WTC11 (cell line): ENCODE data around the gene HTR6. TPM values are rescaled to one million over a fixed set of nuclear protein-coding genes. Genes with fewer than 3 reads are reported as not detected.
A peak's percentile ranks its signal among the peaks of the same experiment; 100 is the strongest.

Source experiments
- ATAC-seq: fragments of 200-7000 bp; cut with Tn5 transposase; 2 replicates; pipeline ENCODE4 v1.10.0; 2021; ENCODE audit warnings: mild to moderate bottlenecking, moderate library complexity
- CTCF ChIA-PET: fragments of 300-600 bp; sonication (Branson Sonifier 250); formaldehyde crosslinking; loops from one replicate; lab custom pipeline; 2021; ENCODE audit warnings: antibody characterized with exemption; lab: Charles Lee
- POLR2A ChIA-PET: fragments of 350-600 bp; sonication (Branson Sonifier 250); formaldehyde crosslinking; loops from one replicate; lab custom pipeline; 2021; ENCODE audit warnings: antibody characterized with exemption; lab: Charles Lee
- DNase-seq: peaks from one replicate; pipeline ENCODE4 v3.0.0; 2021; ENCODE audit warnings: low spot score
- H3K27ac Mint-ChIP-seq: 2 replicates; pipeline ENCODE4 v1.8.0; 2021; ENCODE audit warnings: mixed read lengths
- H3K27me3 Mint-ChIP-seq: 2 replicates; pipeline ENCODE4 v1.8.0; 2021; ENCODE audit warnings: low read depth, mild to moderate bottlenecking, moderate library complexity, mixed read lengths
- H3K36me3 Mint-ChIP-seq: 2 replicates; pipeline ENCODE4 v1.8.0; 2021; ENCODE audit warnings: mixed read lengths
- H3K4me1 Mint-ChIP-seq: 2 replicates; pipeline ENCODE4 v1.8.0; 2022; ENCODE audit warnings: mixed read lengths
- H3K4me3 Mint-ChIP-seq: 2 replicates; pipeline ENCODE4 v1.8.0; 2021; ENCODE audit warnings: mild to moderate bottlenecking, moderate library complexity, mixed read lengths
- H3K9me3 Mint-ChIP-seq: 2 replicates; pipeline ENCODE4 v1.8.0; 2021; ENCODE audit warnings: mixed read lengths
- ELF4 ChIP-seq: sonication (generic); formaldehyde crosslinking; IDR thresholded peaks from 2 replicates; pipeline ENCODE4 v1.8.1; 2022; ENCODE audit warnings: low read depth, mild to moderate bottlenecking, moderate library complexity, missing genetic modification reagents
- ETV6 ChIP-seq: sonication (generic); formaldehyde crosslinking; IDR thresholded peaks from 2 replicates; pipeline ENCODE4 v1.8.1; 2022; ENCODE audit warnings: mild to moderate bottlenecking, missing genetic modification reagents
- FOXK1 ChIP-seq: sonication (generic); formaldehyde crosslinking; IDR thresholded peaks from 2 replicates; pipeline ENCODE4 v1.8.0; 2022; ENCODE audit warnings: mild to moderate bottlenecking, moderate library complexity, missing genetic modification reagents
- GTF2I ChIP-seq: fragments of 250-450 bp; sonication (Bioruptor Pico); conservative IDR thresholded peaks from 2 replicates; pipeline ENCODE4 v1.4.0; 2021; ENCODE audit warnings: mild to moderate bottlenecking
- NFE2L1 ChIP-seq: sonication (generic); formaldehyde crosslinking; IDR thresholded peaks from 2 replicates; pipeline ENCODE4 v1.8.1; 2023; ENCODE audit warnings: missing genetic modification reagents
- NR1H2 ChIP-seq: sonication (generic); formaldehyde crosslinking; IDR thresholded peaks from 2 replicates; pipeline ENCODE4 v1.9.0; 2021; ENCODE audit warnings: mild to moderate bottlenecking, moderate library complexity, missing genetic modification reagents
- RELA ChIP-seq: sonication (generic); formaldehyde crosslinking; IDR thresholded peaks from 2 replicates; pipeline ENCODE4 v1.8.1; 2022; ENCODE audit warnings: missing genetic modification reagents, mild to moderate bottlenecking, borderline replicate concordance
- RORB ChIP-seq: fragments of 250-450 bp; sonication (Bioruptor Pico); IDR thresholded peaks from 2 replicates; pipeline ENCODE4 v1.9.0; 2021; ENCODE audit warnings: mild to moderate bottlenecking
- TCF7 ChIP-seq: sonication (generic); formaldehyde crosslinking; IDR thresholded peaks from 2 replicates; pipeline ENCODE4 v1.8.0; 2022; ENCODE audit warnings: mild to moderate bottlenecking, low read depth, missing genetic modification reagents, moderate library complexity
- ZNF396 ChIP-seq: fragments of 250-450 bp; sonication (Bioruptor Pico); IDR thresholded peaks from 2 replicates; pipeline ENCODE4 v1.8.0; 2021; ENCODE audit warnings: mild to moderate bottlenecking, moderate library complexity, borderline replicate concordance
- total RNA-seq: library from RNA; stranded (reverse); gene quantifications from 3 replicates; pipeline ENCODE4 v1.2.3, GENCODE V29; 2021
- TF ChIP-seq, protein P1 (sequence below): sonication (generic); formaldehyde crosslinking; IDR thresholded peaks from 2 replicates; pipeline ENCODE4 v1.8.1; 2023; ENCODE audit warnings: mild to moderate bottlenecking, missing genetic modification reagents, moderate library complexity
- TF ChIP-seq, protein P2 (sequence below): sonication (generic); formaldehyde crosslinking; IDR thresholded peaks from 2 replicates; pipeline ENCODE4 v1.8.0; 2023; ENCODE audit warnings: mild to moderate bottlenecking, missing genetic modification reagents
- TF ChIP-seq, protein P3 (sequence below): sonication (generic); formaldehyde crosslinking; IDR thresholded peaks from 2 replicates; pipeline ENCODE4 v1.8.1; 2022; ENCODE audit warnings: missing genetic modification reagents, borderline replicate concordance
- TF ChIP-seq, protein P4 (sequence below): sonication (generic); formaldehyde crosslinking; IDR thresholded peaks from 2 replicates; pipeline ENCODE4 v1.8.1; 2022; ENCODE audit warnings: mild to moderate bottlenecking, missing genetic modification reagents, moderate library complexity, borderline replicate concordance
- TF ChIP-seq, protein P5 (sequence below): sonication (generic); formaldehyde crosslinking; IDR thresholded peaks from 2 replicates; pipeline ENCODE4 v1.8.1; 2023; ENCODE audit warnings: mild to moderate bottlenecking, missing genetic modification reagents

The HTR6 gene
- total RNA-seq, 1 experiment from 2014 or later: 0.90 TPM

DNA sequence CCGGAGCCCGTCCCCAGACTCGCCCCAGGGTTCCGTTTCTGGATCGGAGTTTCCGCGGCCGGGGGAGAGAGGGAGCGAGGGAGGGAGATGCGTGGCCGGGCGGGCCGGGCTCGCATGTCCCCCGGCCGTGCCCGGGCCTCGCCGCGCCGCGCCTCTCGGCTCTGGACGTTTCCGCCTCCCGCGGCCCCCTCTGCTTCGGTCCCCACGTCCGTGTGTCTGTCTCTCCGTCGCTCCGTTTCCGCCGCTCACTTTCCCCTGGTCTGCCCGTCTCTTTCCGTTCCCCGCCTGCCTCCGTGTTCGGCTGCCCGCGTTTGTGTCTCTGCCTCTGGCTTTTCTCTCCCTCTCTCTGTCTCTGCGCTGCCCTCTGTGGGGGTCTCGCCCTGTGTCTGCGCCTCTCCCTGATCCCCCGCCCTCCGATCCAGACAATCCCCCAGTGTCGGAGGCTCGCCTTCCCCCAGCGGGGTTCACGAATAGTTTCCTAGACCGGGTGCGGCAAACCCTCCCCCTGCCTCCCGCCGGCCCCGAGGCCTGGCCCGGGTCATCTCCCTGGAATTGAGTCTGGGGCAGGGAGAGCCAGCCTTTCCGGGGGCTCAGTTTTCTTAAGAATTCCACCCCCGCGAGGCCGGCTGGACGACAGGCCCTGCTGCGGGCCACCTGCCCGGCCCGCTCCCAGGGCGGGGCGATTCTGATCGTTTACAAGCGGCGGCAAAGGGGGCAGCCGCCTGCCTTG, 19.8 kb upstream of the HTR6 start:
- ChIA-PET CTCF (interaction anchor here (0.8 to 4.0 kb wide), 7 partner anchors 9 to 300 kb away, joined by 3 to 15 read pairs (median 6); no protein-coding TSS in a partner anchor), POLR2A (no interaction called here)
- ATAC-seq: peak; percentile 2
- peak; percentile 51 for DNase-seq
- TF ChIP-seq, protein P1, sequence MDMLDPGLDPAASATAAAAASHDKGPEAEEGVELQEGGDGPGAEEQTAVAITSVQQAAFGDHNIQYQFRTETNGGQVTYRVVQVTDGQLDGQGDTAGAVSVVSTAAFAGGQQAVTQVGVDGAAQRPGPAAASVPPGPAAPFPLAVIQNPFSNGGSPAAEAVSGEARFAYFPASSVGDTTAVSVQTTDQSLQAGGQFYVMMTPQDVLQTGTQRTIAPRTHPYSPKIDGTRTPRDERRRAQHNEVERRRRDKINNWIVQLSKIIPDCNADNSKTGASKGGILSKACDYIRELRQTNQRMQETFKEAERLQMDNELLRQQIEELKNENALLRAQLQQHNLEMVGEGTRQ (CRISPR knock-in tag): no peak
- TF ChIP-seq, protein P2, sequence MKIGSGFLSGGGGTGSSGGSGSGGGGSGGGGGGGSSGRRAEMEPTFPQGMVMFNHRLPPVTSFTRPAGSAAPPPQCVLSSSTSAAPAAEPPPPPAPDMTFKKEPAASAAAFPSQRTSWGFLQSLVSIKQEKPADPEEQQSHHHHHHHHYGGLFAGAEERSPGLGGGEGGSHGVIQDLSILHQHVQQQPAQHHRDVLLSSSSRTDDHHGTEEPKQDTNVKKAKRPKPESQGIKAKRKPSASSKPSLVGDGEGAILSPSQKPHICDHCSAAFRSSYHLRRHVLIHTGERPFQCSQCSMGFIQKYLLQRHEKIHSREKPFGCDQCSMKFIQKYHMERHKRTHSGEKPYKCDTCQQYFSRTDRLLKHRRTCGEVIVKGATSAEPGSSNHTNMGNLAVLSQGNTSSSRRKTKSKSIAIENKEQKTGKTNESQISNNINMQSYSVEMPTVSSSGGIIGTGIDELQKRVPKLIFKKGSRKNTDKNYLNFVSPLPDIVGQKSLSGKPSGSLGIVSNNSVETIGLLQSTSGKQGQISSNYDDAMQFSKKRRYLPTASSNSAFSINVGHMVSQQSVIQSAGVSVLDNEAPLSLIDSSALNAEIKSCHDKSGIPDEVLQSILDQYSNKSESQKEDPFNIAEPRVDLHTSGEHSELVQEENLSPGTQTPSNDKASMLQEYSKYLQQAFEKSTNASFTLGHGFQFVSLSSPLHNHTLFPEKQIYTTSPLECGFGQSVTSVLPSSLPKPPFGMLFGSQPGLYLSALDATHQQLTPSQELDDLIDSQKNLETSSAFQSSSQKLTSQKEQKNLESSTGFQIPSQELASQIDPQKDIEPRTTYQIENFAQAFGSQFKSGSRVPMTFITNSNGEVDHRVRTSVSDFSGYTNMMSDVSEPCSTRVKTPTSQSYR (CRISPR knock-in tag): no peak
- TF ChIP-seq RELA (CRISPR knock-in tag) (no peak), ETV6 (CRISPR knock-in tag) (no peak), NFE2L1 (CRISPR knock-in tag) (no peak), ZNF396 (CRISPR knock-in tag) (no peak)
- TF ChIP-seq, protein P3, sequence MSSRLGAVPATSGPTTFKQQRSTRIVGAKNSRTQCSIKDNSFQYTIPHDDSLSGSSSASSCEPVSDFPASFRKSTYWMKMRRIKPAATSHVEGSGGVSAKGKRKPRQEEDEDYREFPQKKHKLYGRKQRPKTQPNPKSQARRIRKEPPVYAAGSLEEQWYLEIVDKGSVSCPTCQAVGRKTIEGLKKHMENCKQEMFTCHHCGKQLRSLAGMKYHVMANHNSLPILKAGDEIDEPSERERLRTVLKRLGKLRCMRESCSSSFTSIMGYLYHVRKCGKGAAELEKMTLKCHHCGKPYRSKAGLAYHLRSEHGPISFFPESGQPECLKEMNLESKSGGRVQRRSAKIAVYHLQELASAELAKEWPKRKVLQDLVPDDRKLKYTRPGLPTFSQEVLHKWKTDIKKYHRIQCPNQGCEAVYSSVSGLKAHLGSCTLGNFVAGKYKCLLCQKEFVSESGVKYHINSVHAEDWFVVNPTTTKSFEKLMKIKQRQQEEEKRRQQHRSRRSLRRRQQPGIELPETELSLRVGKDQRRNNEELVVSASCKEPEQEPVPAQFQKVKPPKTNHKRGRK (CRISPR knock-in tag): no peak
- H3K27ac Mint-ChIP-seq: no peak overlapping the region
- peaks cover 56% of the 10 kb centered on the region for H3K27me3 Mint-ChIP-seq
- H3K4me1 Mint-ChIP-seq: peaks cover 21% of the 10 kb centered on the region
- H3K9me3 Mint-ChIP-seq: no peaks in the 10 kb centered on the region
- H3K4me3 Mint-ChIP-seq: peak overlapping the region; percentile 94
- H3K36me3 Mint-ChIP-seq: no peaks in the 10 kb centered on the region

DNA sequence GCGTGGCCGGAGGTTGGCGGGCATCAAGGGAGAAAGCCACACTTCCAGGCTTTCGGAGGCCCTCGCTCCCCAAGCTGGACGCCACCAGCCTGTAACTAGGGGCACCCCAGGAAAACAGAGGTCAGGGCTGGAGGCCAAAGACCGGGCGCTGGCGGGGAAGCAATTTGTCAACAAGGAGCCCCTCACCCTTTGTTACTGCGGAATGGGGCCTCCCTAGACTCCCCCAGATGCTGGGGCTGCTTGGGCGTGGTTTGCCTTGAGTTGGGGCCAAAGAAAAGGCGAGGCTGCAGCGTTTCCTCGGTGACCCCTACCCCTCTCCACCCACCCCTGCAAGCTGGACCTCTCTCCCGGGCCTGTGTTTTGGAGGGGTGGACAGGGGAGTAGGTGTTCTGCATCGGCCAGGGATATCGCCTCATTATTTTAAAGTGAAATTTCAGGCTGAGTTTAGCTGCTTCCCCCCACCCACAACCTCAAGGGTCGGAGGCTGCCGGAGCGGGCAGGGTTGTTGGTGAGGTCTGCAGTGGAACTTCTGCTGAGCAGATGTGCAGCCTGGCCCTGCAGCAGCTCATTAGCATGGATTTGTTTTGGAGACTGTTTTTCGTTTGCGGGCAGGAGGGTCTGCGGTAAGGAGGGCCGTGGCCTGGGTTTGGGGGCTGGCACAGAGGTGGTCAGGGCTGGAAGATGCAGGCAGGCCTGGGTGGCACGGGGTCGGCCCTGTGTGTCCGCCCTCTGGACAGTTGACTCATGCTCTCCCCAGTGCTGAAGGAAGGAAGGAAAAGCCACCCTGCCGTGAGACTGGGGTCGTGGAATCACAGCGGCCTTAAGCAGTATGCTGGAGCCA, 19.0 kb upstream of the HTR6 start:
- POLR2A ChIA-PET: interaction anchor here (0.5 kb wide), 1 partner anchor 438 kb away, joined by 3 read pairs; no protein-coding TSS in a partner anchor
- Mint-ChIP-seq H3K27ac (no peak overlapping the region), H3K4me3 (peak overlapping the region; percentile 94), H3K27me3 (peaks cover 53% of the 10 kb centered on the region), H3K9me3 (no peaks in the 10 kb centered on the region), H3K4me1 (peaks cover 17% of the 10 kb centered on the region), H3K36me3 (no peaks in the 10 kb centered on the region)
- CTCF ChIA-PET: interaction anchor here (0.8 to 4.0 kb wide), 5 partner anchors 14 to 301 kb away, joined by 3 to 15 read pairs (median 6); no protein-coding TSS in a partner anchor
- ATAC-seq: no peak; the same call in 1 of the 2 replicates
- TF ChIP-seq, protein P4, sequence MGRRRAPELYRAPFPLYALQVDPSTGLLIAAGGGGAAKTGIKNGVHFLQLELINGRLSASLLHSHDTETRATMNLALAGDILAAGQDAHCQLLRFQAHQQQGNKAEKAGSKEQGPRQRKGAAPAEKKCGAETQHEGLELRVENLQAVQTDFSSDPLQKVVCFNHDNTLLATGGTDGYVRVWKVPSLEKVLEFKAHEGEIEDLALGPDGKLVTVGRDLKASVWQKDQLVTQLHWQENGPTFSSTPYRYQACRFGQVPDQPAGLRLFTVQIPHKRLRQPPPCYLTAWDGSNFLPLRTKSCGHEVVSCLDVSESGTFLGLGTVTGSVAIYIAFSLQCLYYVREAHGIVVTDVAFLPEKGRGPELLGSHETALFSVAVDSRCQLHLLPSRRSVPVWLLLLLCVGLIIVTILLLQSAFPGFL (CRISPR knock-in tag): no peak
- TF ChIP-seq ELF4 (no peak), NR1H2 (CRISPR knock-in tag) (no peak), TCF7 (CRISPR knock-in tag) (no peak), FOXK1 (no peak), GTF2I (CRISPR knock-in tag) (no peak), RORB (no peak)
- TF ChIP-seq, protein P1 (CRISPR knock-in tag): no peak
- TF ChIP-seq, protein P5, sequence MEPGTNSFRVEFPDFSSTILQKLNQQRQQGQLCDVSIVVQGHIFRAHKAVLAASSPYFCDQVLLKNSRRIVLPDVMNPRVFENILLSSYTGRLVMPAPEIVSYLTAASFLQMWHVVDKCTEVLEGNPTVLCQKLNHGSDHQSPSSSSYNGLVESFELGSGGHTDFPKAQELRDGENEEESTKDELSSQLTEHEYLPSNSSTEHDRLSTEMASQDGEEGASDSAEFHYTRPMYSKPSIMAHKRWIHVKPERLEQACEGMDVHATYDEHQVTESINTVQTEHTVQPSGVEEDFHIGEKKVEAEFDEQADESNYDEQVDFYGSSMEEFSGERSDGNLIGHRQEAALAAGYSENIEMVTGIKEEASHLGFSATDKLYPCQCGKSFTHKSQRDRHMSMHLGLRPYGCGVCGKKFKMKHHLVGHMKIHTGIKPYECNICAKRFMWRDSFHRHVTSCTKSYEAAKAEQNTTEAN (CRISPR knock-in tag): no peak
- no peak for DNase-seq
